ENCODE measurements around the gene ZNF597.
"Not testable (repeated sequence)": the region's sequence is repeated elsewhere in the genome, so short reads cannot be mapped to it uniquely, and the experiment has no call there.

The ZNF597 gene

GRCh38 chr16:3479654-3480216 lies 36.4 kb upstream of the ZNF597 start:
- DNase-seq (ENCODE audit: low read depth, low spot score): no peak
- H3K27ac ChIP-seq: no peak overlapping the region
- peaks cover 37% of the 10 kb centered on the region; the same call in 1 of the 2 replicates for H3K36me3 ChIP-seq (ENCODE audit: insufficient read depth, low read length)
- H3K9me3 ChIP-seq (ENCODE audit: low read depth, low read length): no peaks in the 10 kb centered on the region
- H3K9ac ChIP-seq (ENCODE audit: insufficient read length): no peak overlapping the region
- TF ChIP-seq FOXP2 (optimal IDR thresholded peaks at IDR 0.05; ENCODE audit: control extremely low read depth, extremely low read length, insufficient read depth): no peak
- no peak for TF ChIP-seq EZH2 (IDR thresholded peaks at IDR 0.05)
- no peak for TF ChIP-seq POLR2AphosphoS5 (IDR thresholded peaks at IDR 0.05; ENCODE audit: borderline replicate concordance, low read depth, low read length)
- H3K4me3 ChIP-seq: no peak overlapping the region

DNA sequence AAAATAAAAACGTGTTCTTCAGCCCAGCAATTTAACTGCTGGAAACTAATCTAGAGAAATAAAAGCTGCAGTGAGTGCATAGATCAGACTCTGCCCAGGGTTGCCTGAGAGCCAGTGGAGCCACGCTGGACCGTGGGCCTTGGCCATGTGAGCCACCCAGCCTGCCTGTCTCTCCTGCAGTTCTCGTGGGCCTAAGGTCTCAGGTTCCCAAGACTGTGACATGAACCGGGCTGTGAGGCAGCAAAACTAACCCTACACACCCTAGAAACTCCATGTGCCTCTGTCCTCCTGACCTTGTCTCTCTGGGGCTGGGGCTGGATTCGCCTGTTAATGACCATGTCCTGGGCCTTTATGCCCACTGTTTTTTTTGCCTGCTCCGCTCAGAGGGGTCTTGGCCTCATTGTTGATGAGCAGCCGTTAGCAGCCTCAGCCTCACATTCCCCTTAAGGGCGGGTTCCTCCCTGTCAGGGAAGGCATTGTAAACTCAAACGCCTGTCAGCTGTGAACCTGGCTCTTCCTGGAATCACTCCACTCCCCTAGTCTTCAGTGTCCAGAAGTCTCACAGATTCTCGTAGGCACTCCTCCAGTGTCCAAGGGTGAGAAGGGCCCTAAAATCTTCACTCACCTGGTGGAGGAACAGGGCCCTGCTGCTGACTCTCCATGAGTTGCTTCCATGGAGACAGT lies 35.1 kb upstream of the ZNF597 start:
- Histone ChIP-seq H3K27ac (no peak overlapping the region), H3K9me3 (ENCODE audit: low read depth, low read length) (no peaks in the 10 kb centered on the region), H3K9ac (ENCODE audit: insufficient read length) (no peak overlapping the region), H3K4me3 (no peak overlapping the region), H3K36me3 (ENCODE audit: insufficient read depth, low read length) (peaks cover 24% of the 10 kb centered on the region; the same call in 1 of the 2 replicates)
- no peak for DNase-seq (ENCODE audit: low read depth, low spot score)
- TF ChIP-seq EZH2 (IDR thresholded peaks at IDR 0.05) (no peak), POLR2AphosphoS5 (IDR thresholded peaks at IDR 0.05; ENCODE audit: borderline replicate concordance, low read depth, low read length) (no peak), FOXP2 (optimal IDR thresholded peaks at IDR 0.05; ENCODE audit: control extremely low read depth, extremely low read length, insufficient read depth) (no peak)

DNA sequence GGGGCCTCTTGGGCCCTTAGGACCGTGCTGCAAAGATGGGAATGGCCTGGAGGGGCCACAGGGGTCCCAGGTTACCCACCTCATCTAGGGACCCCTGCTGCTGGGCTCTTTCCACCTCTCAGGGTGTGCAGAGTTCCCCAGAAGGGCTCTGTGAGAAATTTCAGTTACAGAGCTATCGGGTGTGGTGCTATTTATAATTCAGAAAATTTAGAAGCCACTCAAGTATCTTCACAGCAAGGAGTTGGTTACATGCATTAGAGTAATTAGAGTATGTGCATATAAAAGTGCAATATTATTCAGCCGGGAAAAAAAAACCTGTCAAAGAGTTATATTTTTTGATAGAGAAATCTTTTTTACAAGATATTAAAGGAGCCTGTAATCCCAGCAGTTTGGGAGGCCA lies 33.1 kb upstream of the ZNF597 start:
- Histone ChIP-seq H3K9me3 (ENCODE audit: low read depth, low read length) (no peaks in the 10 kb centered on the region), H3K9ac (ENCODE audit: insufficient read length) (no peak overlapping the region), H3K4me3 (no peak overlapping the region), H3K36me3 (ENCODE audit: insufficient read depth, low read length) (peaks cover 6% of the 10 kb centered on the region; the same call in 1 of the 2 replicates), H3K27ac (no peak overlapping the region)
- DNase-seq (ENCODE audit: low read depth, low spot score): no peak
- no peak for TF ChIP-seq FOXP2 (optimal IDR thresholded peaks at IDR 0.05; ENCODE audit: control extremely low read depth, extremely low read length, insufficient read depth)
- TF ChIP-seq POLR2AphosphoS5 (IDR thresholded peaks at IDR 0.05; ENCODE audit: borderline replicate concordance, low read depth, low read length): no peak
- no peak for TF ChIP-seq EZH2 (IDR thresholded peaks at IDR 0.05)

DNA sequence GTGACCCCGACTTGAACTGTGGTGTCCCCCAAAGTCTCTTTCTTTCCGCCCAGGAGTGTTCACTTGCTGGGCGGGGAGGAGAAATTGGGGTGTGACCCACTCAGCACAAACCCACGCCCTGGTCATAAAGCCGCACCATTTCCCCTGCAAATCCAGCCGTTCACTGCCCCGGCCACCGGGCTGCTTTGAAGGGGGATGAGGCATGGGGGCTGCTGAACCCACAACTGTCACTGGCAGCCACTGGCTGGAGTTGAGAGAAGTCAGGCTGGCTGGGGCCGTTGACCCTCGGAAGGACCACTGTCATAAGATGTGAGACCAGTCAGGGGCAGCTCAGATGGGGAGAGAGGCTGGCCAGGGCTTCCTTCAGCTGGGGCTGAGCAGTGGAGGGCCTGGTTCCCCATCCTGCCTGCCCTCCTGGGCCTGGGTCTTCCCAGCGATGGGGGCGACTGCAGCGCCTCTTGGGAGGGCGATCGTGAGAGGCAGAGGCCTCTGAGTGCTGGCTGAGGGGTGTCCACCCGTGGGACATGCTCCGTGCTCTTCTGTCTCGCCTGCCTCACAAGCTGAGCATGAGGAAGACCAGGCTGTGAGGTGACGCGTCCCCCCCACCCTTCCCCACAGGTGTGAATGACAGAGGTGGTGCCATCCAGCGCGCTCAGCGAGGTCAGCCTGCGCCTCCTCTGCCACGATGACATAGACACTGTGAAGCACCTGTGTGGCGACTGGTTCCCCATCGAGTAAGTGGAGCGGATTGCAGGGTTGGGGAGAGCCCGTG lies 32.5 kb upstream of the ZNF597 start:
- no peak overlapping the region for H3K4me3 ChIP-seq
- no peaks in the 10 kb centered on the region for H3K36me3 ChIP-seq (ENCODE audit: insufficient read depth, low read length)
- no peak for TF ChIP-seq EZH2 (IDR thresholded peaks at IDR 0.05)
- TF ChIP-seq FOXP2 (optimal IDR thresholded peaks at IDR 0.05; ENCODE audit: control extremely low read depth, extremely low read length, insufficient read depth): no peak
- no peak for TF ChIP-seq POLR2AphosphoS5 (IDR thresholded peaks at IDR 0.05; ENCODE audit: borderline replicate concordance, low read depth, low read length)
- H3K27ac ChIP-seq: no peak overlapping the region
- no peaks in the 10 kb centered on the region for H3K9me3 ChIP-seq (ENCODE audit: low read depth, low read length)
- no peak overlapping the region for H3K9ac ChIP-seq (ENCODE audit: insufficient read length)
- no peak for DNase-seq (ENCODE audit: low read depth, low spot score)

GRCh38 chr16:3474870-3475269 lies 31.6 kb upstream of the ZNF597 start:
- H3K9me3 ChIP-seq (ENCODE audit: low read depth, low read length); DNase-seq (ENCODE audit: low read depth, low spot score); H3K9ac ChIP-seq (ENCODE audit: insufficient read length); H3K27ac ChIP-seq; H3K4me3 ChIP-seq; H3K36me3 ChIP-seq (ENCODE audit: insufficient read depth, low read length): not testable (repeated sequence)

GRCh38 chr16:3474136-3474779 lies 31.0 kb upstream of the ZNF597 start:
- H3K4me3 ChIP-seq: no peak overlapping the region
- DNase-seq (ENCODE audit: low read depth, low spot score): no peak
- H3K27ac ChIP-seq: no peak overlapping the region
- H3K9ac ChIP-seq (ENCODE audit: insufficient read length): no peak overlapping the region
- H3K36me3 ChIP-seq (ENCODE audit: insufficient read depth, low read length): no peaks in the 10 kb centered on the region
- no peak for TF ChIP-seq FOXP2 (optimal IDR thresholded peaks at IDR 0.05; ENCODE audit: control extremely low read depth, extremely low read length, insufficient read depth)
- no peak for TF ChIP-seq EZH2 (IDR thresholded peaks at IDR 0.05)
- no peak for TF ChIP-seq POLR2AphosphoS5 (IDR thresholded peaks at IDR 0.05; ENCODE audit: borderline replicate concordance, low read depth, low read length)
- H3K9me3 ChIP-seq (ENCODE audit: low read depth, low read length): no peaks in the 10 kb centered on the region

- H3K36me3 ChIP-seq (ENCODE audit: insufficient read depth, low read length); H3K27ac ChIP-seq; DNase-seq (ENCODE audit: low read depth, low spot score); H3K9ac ChIP-seq (ENCODE audit: insufficient read length); H3K4me3 ChIP-seq; H3K9me3 ChIP-seq (ENCODE audit: low read depth, low read length): not testable (repeated sequence)
Observed at GRCh38 chr16:3473596-3473943, 30.3 kb upstream of the ZNF597 start.

- Histone ChIP-seq H3K36me3 (ENCODE audit: insufficient read depth, low read length) (no peaks in the 10 kb centered on the region), H3K4me3 (no peak overlapping the region), H3K27ac (no peak overlapping the region), H3K9ac (ENCODE audit: insufficient read length) (no peak overlapping the region), H3K9me3 (ENCODE audit: low read depth, low read length) (no peaks in the 10 kb centered on the region)
- TF ChIP-seq POLR2AphosphoS5 (IDR thresholded peaks at IDR 0.05; ENCODE audit: borderline replicate concordance, low read depth, low read length) (no peak), EZH2 (IDR thresholded peaks at IDR 0.05) (no peak), FOXP2 (optimal IDR thresholded peaks at IDR 0.05; ENCODE audit: control extremely low read depth, extremely low read length, insufficient read depth) (no peak)
- no peak for DNase-seq (ENCODE audit: low read depth, low spot score)
Observed at GRCh38 chr16:3472878-3473595, 29.7 kb upstream of the ZNF597 start.
